DND-41 (cell line): ENCODE measurements around the gene TAOK2.

Experiments
- ATAC-seq: fragments of 200-7000 bp; cut with Tn5 transposase; 3 replicates; pipeline ENCODE4 v1.9.1; 2021; ENCODE audit warnings: low read depth; ENCODE audit not compliant: insufficient read depth
- DNase-seq: peaks from one replicate; pipeline ENCODE4 v3.0.0-alpha.2; 2020
- H2AFZ ChIP-seq: 2 replicates; pipeline ENCODE4 v1.6.0; 2012; ENCODE audit warnings: low read depth, low read length
- H3K27ac ChIP-seq: 2 replicates; pipeline ENCODE4 v1.5.1; 2012; ENCODE audit warnings: low read length, inconsistent platforms
- H3K27me3 ChIP-seq: fragments of 200-600 bp; sonication (generic); 2 replicates; pipeline ENCODE4 v1.6.0; 2012; ENCODE audit warnings: low read length, mild to moderate bottlenecking, inconsistent platforms; ENCODE audit not compliant: insufficient read depth, poor library complexity
- H3K36me3 ChIP-seq: 2 replicates; pipeline ENCODE4 v1.5.1; 2012; ENCODE audit warnings: low read length, inconsistent platforms; ENCODE audit not compliant: insufficient read depth
- H3K4me1 ChIP-seq: 2 replicates; pipeline ENCODE4 v1.5.1; 2012; ENCODE audit warnings: mild to moderate bottlenecking, low read length; ENCODE audit not compliant: insufficient read depth
- H3K4me2 ChIP-seq: 2 replicates; pipeline ENCODE4 v1.6.0; 2012; ENCODE audit warnings: mild to moderate bottlenecking, moderate library complexity, low read length, inconsistent platforms; ENCODE audit not compliant: insufficient read depth
- H3K4me3 ChIP-seq, 2 experiments: fragments of 200-600 bp in 1 of 2; shearing (Covaris generic) in 1 of 2; 2 replicates each; pipeline ENCODE4 v1.5.1; 2012 to 2016; ENCODE audit warnings: inconsistent platforms in 2 of 2, low read length in 2 of 2, mild to moderate bottlenecking in 2 of 2, low read depth in 1 of 2, moderate library complexity in 1 of 2
- H3K79me2 ChIP-seq: 2 replicates; pipeline ENCODE4 v1.6.0; 2012; ENCODE audit warnings: low read length, inconsistent platforms; ENCODE audit not compliant: insufficient read depth
- H3K9ac ChIP-seq: 2 replicates; pipeline ENCODE4 v1.6.0; 2012; ENCODE audit warnings: low read depth, mild to moderate bottlenecking, inconsistent platforms, low read length, moderate library complexity
- H3K9me3 ChIP-seq: 2 replicates; pipeline ENCODE4 v1.5.1; 2012; ENCODE audit warnings: low read length, moderate library complexity, mild to moderate bottlenecking, inconsistent platforms; ENCODE audit not compliant: insufficient read depth, severe bottlenecking
- H4K20me1 ChIP-seq: 2 replicates; pipeline ENCODE4 v1.6.0; 2012; ENCODE audit warnings: low read length; ENCODE audit not compliant: insufficient read depth
- CTCF ChIP-seq: IDR thresholded peaks from 2 replicates; pipeline ENCODE4 v1.5.1; 2012; ENCODE audit warnings: borderline replicate concordance, low read length, moderate library complexity, mild to moderate bottlenecking; ENCODE audit not compliant: poor library complexity, severe bottlenecking; ENCODE audit errors: extremely low read depth
- EZH2 ChIP-seq: IDR thresholded peaks from 3 replicates; pipeline ENCODE4 v1.6.1; 2012; ENCODE audit warnings: borderline replicate concordance, low read depth, mild to moderate bottlenecking, moderate library complexity, low read length, inconsistent platforms; ENCODE audit not compliant: severe bottlenecking

Gene TAOK2

GRCh38 chr16:30025574-30025973, 51.9 kb downstream of the TAOK2 start:
- H3K9me3 ChIP-seq, result no peaks in the 10 kb centered on the region
- no peak for ATAC-seq

GRCh38 chr16:30026449-30026848, 52.8 kb downstream of the TAOK2 start:
- H3K9ac ChIP-seq, result no peak overlapping the region
- peaks cover 5% of the 10 kb centered on the region; the same call in 1 of the 2 replicates for H3K4me1 ChIP-seq
- no peak for TF ChIP-seq CTCF
- TF ChIP-seq EZH2, result no peak
- no peak overlapping the region for H3K4me3 ChIP-seq
- H3K27ac ChIP-seq, result no peak overlapping the region
- H3K9me3 ChIP-seq, result no peaks in the 10 kb centered on the region
- no peak overlapping the region for H2AFZ ChIP-seq
- DNase-seq (no peak), ATAC-seq (no peak)
- no peaks in the 10 kb centered on the region for H3K36me3 ChIP-seq
- no peak overlapping the region for H3K4me2 ChIP-seq
- H3K79me2 ChIP-seq, result no peaks in the 10 kb centered on the region
- H3K27me3 ChIP-seq, result no peaks in the 10 kb centered on the region
- peaks cover 9% of the 10 kb centered on the region; the same call in 1 of the 2 replicates for H4K20me1 ChIP-seq

More at GRCh38 chr16:30025574-30025973, 51.9 kb downstream of the TAOK2 start:
- no peak overlapping the region for H3K4me2 ChIP-seq
- peaks cover 14% of the 10 kb centered on the region for H3K4me1 ChIP-seq
- no peak overlapping the region for H3K4me3 ChIP-seq
- H3K36me3 ChIP-seq, result no peaks in the 10 kb centered on the region
- H3K9ac ChIP-seq, result no peak overlapping the region
- H4K20me1 ChIP-seq, result peaks cover 9% of the 10 kb centered on the region; the same call in 1 of the 2 replicates
- no peak for DNase-seq
- H3K27me3 ChIP-seq, result no peaks in the 10 kb centered on the region
- no peak for TF ChIP-seq EZH2
- TF ChIP-seq CTCF, result no peak
- H2AFZ ChIP-seq, result no peak overlapping the region
- no peak overlapping the region for H3K27ac ChIP-seq
- H3K79me2 ChIP-seq, result no peaks in the 10 kb centered on the region

GRCh38 chr16:30027588-30028437, 54.1 kb downstream of the TAOK2 start:
- Histone ChIP-seq H3K36me3 (no peaks in the 10 kb centered on the region), H3K79me2 (no peaks in the 10 kb centered on the region), H3K4me2 (no peak overlapping the region), H3K4me1 (no peaks in the 10 kb centered on the region), H3K4me3 (no peak overlapping the region), H4K20me1 (peaks cover 9% of the 10 kb centered on the region; the same call in 1 of the 2 replicates), H3K9ac (no peak overlapping the region), H3K27ac (no peak overlapping the region), H3K9me3 (no peaks in the 10 kb centered on the region), H3K27me3 (no peaks in the 10 kb centered on the region), H2AFZ (no peak overlapping the region)
- ATAC-seq (no peak), DNase-seq (no peak)
- TF ChIP-seq EZH2, result no peak
- no peak for TF ChIP-seq CTCF
